IMR-90 (cell line): Measurements from ENCODE around the gene PDLIM5. TPM values are rescaled to one million over a fixed set of nuclear protein-coding genes. Genes with fewer than 3 reads are reported as not detected.

Source experiments
- ATAC-seq: fragments of 200-7000 bp; cut with Tn5 transposase; 2 replicates; pipeline ENCODE4 v1.9.1; 2020; ENCODE audit warnings: low read depth, mild to moderate bottlenecking, moderate library complexity
- BruUV-seq: library from RNA; stranded (reverse); fragments of 400-500 nt; replicated peaks from 2 replicates; lab custom pipeline; 2021; lab: Mats Ljungman, UMichigan
- CTCF ChIA-PET: fragments of 300-600 bp; formaldehyde crosslinking; extraction: SDS; loops from one replicate; lab custom pipeline; 2021; ENCODE audit warnings: antibody characterized with exemption; lab: Yijun Ruan, JAX
- POLR2A ChIA-PET: fragments of 300-600 bp; sonication (Branson Sonifier 250); formaldehyde crosslinking; loops from one replicate; lab custom pipeline; 2022; ENCODE audit warnings: antibody characterized with exemption; ENCODE audit not compliant: unreplicated experiment; lab: Charles Lee
- DNase-seq: peaks from one replicate; pipeline ENCODE4 v3.0.0; 2013
- H2AFZ ChIP-seq: replicated peaks from 2 replicates; pipeline ENCODE3; 2013; ENCODE audit warnings: low read length, mild to moderate bottlenecking; ENCODE audit not compliant: poor library complexity
- H2AK5ac ChIP-seq: 2 replicates; pipeline ENCODE4 v1.6.1; 2013; ENCODE audit warnings: low read depth, low read length, inconsistent platforms
- H2AK9ac ChIP-seq: replicated peaks from 2 replicates; pipeline ENCODE3; 2013; ENCODE audit warnings: mild to moderate bottlenecking, low read depth, low read length, moderate library complexity; ENCODE audit not compliant: poor library complexity
- H2BK120ac ChIP-seq: 2 replicates; pipeline ENCODE4 v1.6.1; 2013; ENCODE audit warnings: low read depth, low read length, inconsistent platforms
- H2BK15ac ChIP-seq: 3 replicates; pipeline ENCODE4 v1.6.1; 2013; ENCODE audit warnings: low read depth, low read length, inconsistent platforms
- H2BK20ac ChIP-seq: 2 replicates; pipeline ENCODE4 v1.6.1; 2013; ENCODE audit warnings: low read depth, mild to moderate bottlenecking, inconsistent platforms, low read length, moderate library complexity
- H2BK5ac ChIP-seq: 2 replicates; pipeline ENCODE4 v1.6.1; 2013; ENCODE audit warnings: mild to moderate bottlenecking, low read depth, low read length, inconsistent platforms; ENCODE audit not compliant: poor library complexity, severe bottlenecking
- H3K14ac ChIP-seq: replicated peaks from 2 replicates; pipeline ENCODE4 v1.6.1; 2013; ENCODE audit warnings: low read depth, low read length, inconsistent platforms
- H3K18ac ChIP-seq: 2 replicates; pipeline ENCODE4 v1.6.1; 2013; ENCODE audit warnings: low read depth, low read length, control low read depth
- H3K23ac ChIP-seq: 2 replicates; pipeline ENCODE4 v1.6.1; 2013; ENCODE audit warnings: low read depth, low read length, inconsistent platforms
- H3K27ac ChIP-seq: 2 replicates; pipeline ENCODE4 v1.5.1; 2013; ENCODE audit warnings: mild to moderate bottlenecking, control low read depth, low read length; ENCODE audit not compliant: insufficient read depth
- H3K27me3 ChIP-seq: 2 replicates; pipeline ENCODE4 v1.6.1; 2013; ENCODE audit warnings: low read length; ENCODE audit not compliant: control insufficient read depth, insufficient read depth
- H3K36me3 ChIP-seq: 2 replicates; pipeline ENCODE4 v1.6.1; 2013; ENCODE audit warnings: low read length, mixed read lengths; ENCODE audit not compliant: control insufficient read depth, insufficient read depth
- H3K4ac ChIP-seq: 2 replicates; pipeline ENCODE4 v1.6.1; 2013; ENCODE audit warnings: low read depth, low read length, inconsistent platforms
- H3K4me1 ChIP-seq: 2 replicates; pipeline ENCODE4 v1.6.1; 2013; ENCODE audit warnings: low read length, mixed read lengths; ENCODE audit not compliant: control insufficient read depth, insufficient read depth
- H3K4me2 ChIP-seq: 2 replicates; pipeline ENCODE4 v1.6.1; 2013; ENCODE audit warnings: low read depth, mild to moderate bottlenecking, control low read depth, low read length, moderate library complexity
- H3K4me3 ChIP-seq: 2 replicates; pipeline ENCODE4 v1.5.1; 2013; ENCODE audit warnings: low read depth, mild to moderate bottlenecking, control low read depth, low read length, moderate library complexity; ENCODE audit not compliant: insufficient read depth
- H3K56ac ChIP-seq: 2 replicates; pipeline ENCODE4 v1.6.1; 2013; ENCODE audit warnings: low read length, inconsistent platforms; ENCODE audit not compliant: insufficient read depth; ENCODE audit errors: extremely low read depth
- H3K79me1 ChIP-seq, 2 experiments: 2 replicates each; pipeline ENCODE4 v1.6.1; 2013; ENCODE audit warnings: low read length in 2 of 2, inconsistent platforms in 1 of 2, low read depth in 1 of 2
- H3K9ac ChIP-seq: 2 replicates; pipeline ENCODE4 v1.6.1; 2013; ENCODE audit warnings: low read depth, low read length, control low read depth
- H3K9me1 ChIP-seq: 2 replicates; pipeline ENCODE4 v1.6.1; 2013; ENCODE audit warnings: low read length, inconsistent platforms; ENCODE audit not compliant: insufficient read depth
- H3K9me3 ChIP-seq: 2 replicates; pipeline ENCODE4 v1.6.1; 2013; ENCODE audit warnings: low read length; ENCODE audit not compliant: control insufficient read depth, insufficient read depth
- H4K20me1 ChIP-seq: 2 replicates; pipeline ENCODE4 v1.6.1; 2013; ENCODE audit warnings: low read length, inconsistent platforms; ENCODE audit not compliant: insufficient read depth
- H4K5ac ChIP-seq: 2 replicates; pipeline ENCODE4 v1.6.1; 2013; ENCODE audit warnings: mild to moderate bottlenecking, low read depth, low read length, control low read depth
- H4K8ac ChIP-seq, 2 experiments: 2 replicates each; pipeline ENCODE4 v1.6.1; 2013; ENCODE audit warnings: low read depth in 2 of 2, low read length in 2 of 2, control low read depth in 1 of 2, inconsistent platforms in 1 of 2
- H4K91ac ChIP-seq: 2 replicates; pipeline ENCODE4 v1.6.1; 2013; ENCODE audit warnings: low read depth, low read length, inconsistent platforms; ENCODE audit not compliant: insufficient read depth
- CEBPB ChIP-seq: IDR thresholded peaks from 2 replicates; pipeline ENCODE4 v1.6.1; 2012; ENCODE audit warnings: low read depth, low read length, improper control_type of control experiment
- MAFK ChIP-seq: IDR thresholded peaks from 2 replicates; pipeline ENCODE4 v1.6.1; 2012; ENCODE audit warnings: low read depth, low read length, improper control_type of control experiment
- WGBS, 2 experiments: methylation state at CpG; one replicate each; pipeline versions ENCODE4 v1.1.5 to v1.1.7; 2013; ENCODE audit warnings: missing lambda C conversion rate in 2 of 2; ENCODE audit not compliant: insufficient read length in 1 of 2; ENCODE audit errors: extremely low coverage in 2 of 2; 5-methylcytosine and 5-hydroxymethylcytosine counted together
- dilution Hi-C: fragments of 300-500 bp; cut with HindIII; formaldehyde crosslinking; loops from one replicate; pipeline ENCODE4 v1.14.3; 2018; ENCODE audit warnings: low sequenced_read_pairs; ENCODE audit not compliant: unreplicated experiment
- in situ Hi-C: fragments of 300-500 bp; cut with MboI; formaldehyde crosslinking; loops from 3 replicates; pipeline ENCODE4 v1.14.3; 2019; ENCODE audit warnings: low sequenced_read_pairs, inconsistent platforms, mixed read lengths
- intact Hi-C: fragments of 100-400 bp; cut with micrococcal nuclease; formaldehyde crosslinking; loops from 2 replicates; pipeline ENCODE4 v1.10.0; 2022
- polyA plus RNA-seq, 3 experiments: library from polyadenylated mRNA; depleted of rRNA; stranded (reverse); fragments of >200 nt; gene quantifications; 2 replicates each; pipeline ENCODE4 v1.2.3, GENCODE V29; 2012; ENCODE audit warnings: low replicate concordance in 1 of 3
- total RNA-seq: library from RNA; depleted of rRNA; stranded (reverse); fragments of >200 nt; gene quantifications from 2 replicates; pipeline ENCODE4 v1.2.3, GENCODE V29; 2012

PDLIM5 gene
- total and polyA plus RNA-seq, 2 of the 4 experiments (the other 2 are of a cell fraction) = 96.5 to 188 TPM

DNA sequence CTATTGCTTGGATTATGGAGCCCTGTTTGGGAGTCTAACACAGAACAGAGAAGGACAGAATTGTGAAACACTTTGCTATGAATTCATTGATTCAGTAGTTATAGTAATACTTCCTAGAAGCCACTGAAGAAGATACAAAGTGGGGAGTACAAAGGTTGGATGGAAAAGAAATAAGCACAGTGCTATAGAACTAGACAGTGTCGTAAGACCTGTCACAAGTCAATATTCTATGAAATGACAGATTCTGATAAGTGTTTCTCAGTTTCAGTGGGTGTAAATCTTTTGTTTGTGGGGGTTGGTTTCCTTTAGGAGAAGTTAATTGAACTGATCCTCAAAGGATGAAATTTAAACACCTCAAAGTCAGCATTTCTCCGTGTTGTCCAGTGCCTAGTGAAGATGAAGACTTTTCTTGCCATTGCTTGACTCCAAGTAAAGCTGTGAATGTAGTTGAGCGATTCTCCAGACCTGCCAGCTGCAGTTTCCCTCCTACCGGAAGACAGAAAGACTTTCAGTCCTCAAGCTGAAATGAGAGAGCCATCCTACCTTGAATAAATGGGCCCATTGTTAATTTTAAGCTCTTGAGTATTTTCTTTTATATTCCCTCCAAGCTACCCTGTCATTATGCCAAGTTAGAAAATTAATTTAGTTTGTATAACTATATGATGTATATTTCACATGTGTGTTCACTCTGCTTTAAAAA is 7.9 kb downstream of the PDLIM5 start:
- TF ChIP-seq CEBPB = peak; percentile 28; the same call in 1 of the 2 replicates
- TF ChIP-seq MAFK = no peak
- Histone ChIP-seq H3K36me3 (peaks cover 4% of the 10 kb centered on the region; the same call in 1 of the 2 replicates), H2BK15ac (no peak overlapping the region), H2BK20ac (no peak overlapping the region), H3K4ac (no peak overlapping the region), H2AK9ac (no peak overlapping the region), H2BK5ac (no peak overlapping the region), H3K27me3 (no peaks in the 10 kb centered on the region), H3K9ac (no peak overlapping the region), H4K91ac (no peak overlapping the region), H3K56ac (no peak overlapping the region), H3K9me1 (peaks cover 13% of the 10 kb centered on the region), H3K4me3 (no peak overlapping the region), H2AK5ac (no peak overlapping the region), H3K79me1 (peaks cover 6 to 49% of the 10 kb centered on the region in 2 experiments), H2AFZ (no peak overlapping the region), H3K27ac (no peak overlapping the region), H2BK120ac (no peak overlapping the region), H3K18ac (no peak overlapping the region), H3K23ac (no peak overlapping the region; the same call in 1 of the 2 replicates), H3K14ac (no peak overlapping the region), H4K20me1 (peaks cover 41% of the 10 kb centered on the region), H3K9me3 (no peaks in the 10 kb centered on the region), H4K8ac (no peak overlapping the region), H4K5ac (no peak overlapping the region), H3K4me1 (peaks cover 4% of the 10 kb centered on the region), H3K4me2 (no peak overlapping the region)
- in situ Hi-C loops = no loop called here
- BruUV-seq = no TSS peak
- no peak for ATAC-seq
- dilution Hi-C loops = no loop called here
- intact Hi-C loops = no loop called here
- DNase-seq = no peak
- ChIA-PET CTCF (interaction anchor here (0.5 kb wide), 1 partner anchor 68 kb away, joined by 3 read pairs; no protein-coding TSS in a partner anchor), POLR2A (no interaction called here)
- WGBS, 2 experiments = no CpG with 5 or more reads among the region's 4 CpGs
